H1 (cell line): ENCODE measurements around the gene ASB17. TPM values are rescaled to one million over a fixed set of nuclear protein-coding genes. Genes with fewer than 3 reads are reported as not detected.
A peak's percentile ranks its signal among the peaks of the same experiment; 100 is the strongest.
"Not testable (repeated sequence)": the region's sequence is repeated elsewhere in the genome, so short reads cannot be mapped to it uniquely, and the experiment has no call there.

Source experiments
- CTCF ChIA-PET: fragments of 300-600 bp; sonication (Branson Sonifier 250); formaldehyde crosslinking; loops from one replicate; lab custom pipeline; 2021; ENCODE audit not compliant: partially characterized antibody; lab: Charles Lee
- POLR2A ChIA-PET: fragments of 300-600 bp; sonication (Branson Sonifier 250); formaldehyde crosslinking; loops from one replicate; lab custom pipeline; 2021; ENCODE audit warnings: inconsistent platforms; ENCODE audit not compliant: partially characterized antibody; lab: Charles Lee
- DNase-seq, 2 experiments: peaks; one replicate each; pipeline versions ENCODE4 v3.0.0 to v3.0.0-alpha.2; 2010 to 2022; ENCODE audit warnings: low spot score in 2 of 2, low read depth in 1 of 2, mixed read lengths in 1 of 2
- FAIRE-seq: peaks from 2 replicates; lab custom pipeline; 2011; peaks lifted over from hg19 to GRCh38; lab: Jason Lieb, UNC
- H2AFZ ChIP-seq: 2 replicates; pipeline ENCODE4 v1.8.1; 2012; ENCODE audit warnings: low read length, inconsistent platforms
- H2AK5ac ChIP-seq: 2 replicates; pipeline ENCODE4 v1.6.1; 2013; ENCODE audit warnings: low read depth, low read length
- H2BK120ac ChIP-seq: replicated peaks from 2 replicates; pipeline ENCODE3; 2013; ENCODE audit warnings: low read depth, low read length, inconsistent platforms
- H2BK12ac ChIP-seq: 2 replicates; pipeline ENCODE4 v1.6.1; 2013; ENCODE audit warnings: low read depth, low read length
- H2BK15ac ChIP-seq: 2 replicates; pipeline ENCODE4 v1.6.1; 2013; ENCODE audit warnings: low read length
- H2BK20ac ChIP-seq: 2 replicates; pipeline ENCODE4 v1.6.1; 2013; ENCODE audit warnings: low read length
- H2BK5ac ChIP-seq: 2 replicates; pipeline ENCODE4 v1.6.1; 2013; ENCODE audit warnings: low read depth, low read length
- H3K14ac ChIP-seq: 2 replicates; pipeline ENCODE4 v1.6.1; 2013; ENCODE audit warnings: inconsistent platforms; ENCODE audit not compliant: insufficient read length
- H3K18ac ChIP-seq: 2 replicates; pipeline ENCODE4 v1.6.1; 2013; ENCODE audit warnings: low read length; ENCODE audit errors: extremely low read depth
- H3K23ac ChIP-seq: 2 replicates; pipeline ENCODE4 v1.6.1; 2013; ENCODE audit warnings: inconsistent platforms; ENCODE audit not compliant: insufficient read length
- H3K23me2 ChIP-seq: 2 replicates; pipeline ENCODE4 v1.6.1; 2013; ENCODE audit warnings: low read depth, low read length
- H3K27ac ChIP-seq: 2 replicates; pipeline ENCODE4 v1.6.1; 2011; ENCODE audit warnings: low read depth, low read length, inconsistent platforms
- H3K27me3 ChIP-seq, 4 experiments: replicated peaks in 1 of 4; 1 replicate in 1 of 4; 2 replicates in 3 of 4; pipeline versions ENCODE4 v1.6.1 to v1.8.1; 2011 to 2013; ENCODE audit warnings: low read length in 3 of 4, mild to moderate bottlenecking in 3 of 4, inconsistent platforms in 2 of 4, mixed read lengths in 2 of 4, moderate library complexity in 1 of 4; ENCODE audit not compliant: control insufficient read depth in 3 of 4, insufficient read depth in 3 of 4; ENCODE audit errors: extremely low read depth in 1 of 4
- H3K36me3 ChIP-seq, 4 experiments: 2 replicates each; pipeline versions ENCODE4 v1.6.1 to v1.8.1; 2011 to 2013; ENCODE audit warnings: mild to moderate bottlenecking in 4 of 4, low read length in 3 of 4, moderate library complexity in 2 of 4, control low read depth in 1 of 4, inconsistent platforms in 1 of 4; ENCODE audit not compliant: insufficient read depth in 4 of 4, control insufficient read depth in 2 of 4
- H3K4ac ChIP-seq: replicated peaks from 2 replicates; pipeline ENCODE3; 2013; ENCODE audit warnings: low read length, low read depth, mixed read lengths, inconsistent platforms; ENCODE audit not compliant: insufficient read length
- H3K4me1 ChIP-seq, 4 experiments: replicated peaks in 1 of 4; 1 replicate in 1 of 4; 2 replicates in 3 of 4; pipeline versions ENCODE4 v1.6.1 to v1.8.1; 2011 to 2013; ENCODE audit warnings: low read length in 3 of 4, inconsistent platforms in 2 of 4, mixed read lengths in 1 of 4; ENCODE audit not compliant: insufficient read depth in 4 of 4, control insufficient read depth in 3 of 4
- H3K4me2 ChIP-seq, 2 experiments: 2 replicates each; pipeline versions ENCODE4 v1.6.1 to v1.8.1; 2011 to 2013; ENCODE audit warnings: low read depth in 2 of 2, low read length in 2 of 2, control low read depth in 1 of 2, inconsistent platforms in 1 of 2, mild to moderate bottlenecking in 1 of 2; ENCODE audit not compliant: insufficient read depth in 1 of 2
- H3K4me3 ChIP-seq, 4 experiments: fragments of 200-600, 300-600 bp in 1 of 4; sonication (generic), shearing (Covaris generic), sonication (Bioruptor Twin) in 1 of 4; 2 replicates each; pipeline versions ENCODE4 v1.5.1 to v1.8.1; 2011 to 2016; ENCODE audit warnings: low read length in 4 of 4, low read depth in 3 of 4, control low read depth in 2 of 4, inconsistent platforms in 2 of 4, mild to moderate bottlenecking in 2 of 4, mixed read lengths in 1 of 4, moderate library complexity in 1 of 4; ENCODE audit not compliant: insufficient read depth in 2 of 4; ENCODE audit errors: extremely low read depth in 1 of 4
- H3K56ac ChIP-seq: replicated peaks from 2 replicates; pipeline ENCODE3; 2013; ENCODE audit warnings: low read depth, mild to moderate bottlenecking, mixed read lengths, low read length, inconsistent platforms; ENCODE audit not compliant: insufficient read length
- H3K79me1 ChIP-seq: 2 replicates; pipeline ENCODE4 v1.6.1; 2013; ENCODE audit warnings: low read depth, low read length, control low read depth
- H3K79me2 ChIP-seq, 2 experiments: 2 replicates each; pipeline versions ENCODE4 v1.6.1 to v1.8.1; 2012 to 2013; ENCODE audit warnings: low read length in 2 of 2, mild to moderate bottlenecking in 2 of 2, inconsistent platforms in 1 of 2; ENCODE audit not compliant: insufficient read depth in 2 of 2, control insufficient read depth in 1 of 2
- H3K9ac ChIP-seq, 4 experiments: replicated peaks in 1 of 4; 1 replicate in 1 of 4; 2 replicates in 3 of 4; pipeline versions ENCODE4 v1.6.1 to v1.8.1; 2011 to 2013; ENCODE audit warnings: low read depth in 3 of 4, low read length in 3 of 4, control low read depth in 2 of 4, mild to moderate bottlenecking in 2 of 4, moderate library complexity in 2 of 4, inconsistent platforms in 1 of 4; ENCODE audit errors: extremely low read depth in 1 of 4
- H3K9me3 ChIP-seq, 2 experiments: 2 replicates each; pipeline versions ENCODE4 v1.6.1 to v1.8.1; 2012 to 2013; ENCODE audit warnings: mild to moderate bottlenecking in 2 of 2, moderate library complexity in 2 of 2, control low read depth in 1 of 2, inconsistent platforms in 1 of 2, low read depth in 1 of 2, low read length in 1 of 2, mixed read lengths in 1 of 2; ENCODE audit not compliant: insufficient read depth in 2 of 2
- H4K20me1 ChIP-seq, 2 experiments: replicated peaks in 1 of 2; 2 replicates each; pipeline versions ENCODE3 to v1.8.1; 2011 to 2013; ENCODE audit warnings: inconsistent platforms in 2 of 2, low read length in 2 of 2, mild to moderate bottlenecking in 1 of 2; ENCODE audit not compliant: insufficient read depth in 2 of 2, control insufficient read depth in 1 of 2
- H4K5ac ChIP-seq: 2 replicates; pipeline ENCODE4 v1.6.1; 2013; ENCODE audit warnings: low read length, low read depth, mixed read lengths, inconsistent platforms; ENCODE audit not compliant: insufficient read length
- H4K8ac ChIP-seq: 2 replicates; pipeline ENCODE4 v1.8.0; 2013; ENCODE audit warnings: mild to moderate bottlenecking, moderate library complexity, low read length, inconsistent platforms; ENCODE audit not compliant: insufficient read depth; ENCODE audit errors: extremely low read depth
- H4K91ac ChIP-seq: replicated peaks from 2 replicates; pipeline ENCODE3; 2013; ENCODE audit warnings: low read length, mixed read lengths, inconsistent platforms; ENCODE audit not compliant: insufficient read length
- CEBPB ChIP-seq: IDR thresholded peaks from 2 replicates; pipeline ENCODE4 v1.6.1; 2012; ENCODE audit warnings: low read depth, low read length
- WGBS, 2 experiments: shearing (Covaris generic) in 1 of 2; methylation state at CpG; one replicate each; pipeline versions ENCODE4 v1.1.6 to v1.1.7; 2013 to 2015; ENCODE audit warnings: low lambda C conversion rate in 2 of 2, mixed read lengths in 2 of 2, inconsistent platforms in 1 of 2, low coverage in 1 of 2, missing lambda C conversion rate in 1 of 2; ENCODE audit not compliant: insufficient replicate concordance in 2 of 2, insufficient coverage in 1 of 2, insufficient read length in 1 of 2; ENCODE audit errors: extremely low coverage in 1 of 2, missing lambda C conversion rate in 1 of 2; 5-methylcytosine and 5-hydroxymethylcytosine counted together
- polyA plus RNA-seq, 7 experiments: library from polyadenylated mRNA; depleted of rRNA in 3 of 7; stranded (reverse) in 5 of 7; unstranded in 2 of 7; fragments of >200 nt in 5 of 7; fragments of 200-250 nt in 2 of 7; gene quantifications; 1 replicate in 5 of 7; 2 replicates in 1 of 7; 4 replicates in 1 of 7; pipeline versions ENCODE4 v1.2.1 to v1.2.3, GENCODE V29; 2011 to 2013; ENCODE audit warnings: missing spikeins in 2 of 7, mixed read lengths in 2 of 7
- total RNA-seq: library from RNA; stranded (reverse); fragmentation: NEBNext Ultra II Directional; extraction: Animal tissue kit (Norgen Biotek cat#: 25700); gene quantifications from 2 replicates; pipeline ENCODE4 v1.2.1, GENCODE V29; 2021

The ASB17 gene
- total and polyA plus RNA-seq, 2 of the 8 experiments (the other 6 are each of a cell fraction or from before 2014, with no cell fraction given) = not detected

- H4K5ac ChIP-seq, H4K8ac ChIP-seq, H3K79me2 ChIP-seq, H3K27me3 ChIP-seq, DNase-seq, H4K91ac ChIP-seq, H2BK15ac ChIP-seq, H3K79me1 ChIP-seq, H3K4ac ChIP-seq, H3K9me3 ChIP-seq, H3K27ac ChIP-seq: not testable (repeated sequence)
- TF ChIP-seq CEBPB = 0 out of 2 replicates have a peak, but pooled peaks have one; percentile 36
- TF ChIP-seq, all 59 proteins: peak for 1; not testable (repeated sequence) for 58
- H2BK20ac ChIP-seq, H2BK120ac ChIP-seq, H3K4me1 ChIP-seq, H3K18ac ChIP-seq, H3K56ac ChIP-seq, H3K23me2 ChIP-seq, H3K23ac ChIP-seq, H2AFZ ChIP-seq, H2BK12ac ChIP-seq, H3K4me3 ChIP-seq, H3K14ac ChIP-seq, H3K9ac ChIP-seq, H3K4me2 ChIP-seq, H2AK5ac ChIP-seq, CTCF ChIA-PET, FAIRE-seq, H3K36me3 ChIP-seq, H2BK5ac ChIP-seq, H4K20me1 ChIP-seq, POLR2A ChIA-PET: not testable (repeated sequence)
- 93% methylated on average over 10 of the region's 10 CpGs; no CpG with 5 or more reads in 1 of the 2 experiments for WGBS, 2 experiments
These were observed 32.0 kb upstream of the ASB17 start for GRCh38 chr1:75964110-75964759.
